Vagina (tissue), 2 donors: Measurements from ENCODE around the gene ABHD6. TPM values are rescaled to one million over a fixed set of nuclear protein-coding genes. Genes with fewer than 3 reads are reported as not detected.
"Not testable (repeated sequence)": the region's sequence is repeated elsewhere in the genome, so short reads cannot be mapped to it uniquely, and the experiment has no call there.

Experiments used
- DNase-seq, 2 donors: peaks; one replicate each; pipeline ENCODE4 v3.0.0-alpha.2; 2017; ENCODE audit errors: extremely low spot score in 2 of 2
- H3K27ac ChIP-seq: fragments of 200-600 bp; sonication (generic); one replicate; pipeline ENCODE4 v1.5.1; 2019
- H3K27me3 ChIP-seq: fragments of 200-600 bp; sonication (generic); one replicate; pipeline ENCODE4 v1.5.1; 2019
- H3K36me3 ChIP-seq, 2 donors: fragments of 200-600 bp; sonication (generic); one replicate each; pipeline ENCODE4 v1.5.1; 2017 to 2019
- H3K4me1 ChIP-seq: fragments of 200-600 bp; sonication (generic); one replicate; pipeline ENCODE4 v1.5.1; 2019
- H3K4me3 ChIP-seq, 2 donors: fragments of 200-600 bp; sonication (generic); 1 replicate in 1 of 2; 2 replicates in 1 of 2; pipeline ENCODE4 v1.5.1; 2016 to 2019
- H3K9me3 ChIP-seq: fragments of 200-600 bp; sonication (generic); one replicate; pipeline ENCODE4 v1.5.1; 2019
- POLR2A ChIP-seq, 2 donors: fragments of 450-650 bp; IDR thresholded peaks; one replicate each; pipeline ENCODE4 v1.6.1; 2017; ENCODE audit warnings: antibody characterized with exemption in 2 of 2, mild to moderate bottlenecking in 2 of 2, moderate library complexity in 2 of 2
- POLR2AphosphoS5 ChIP-seq, 2 donors: sonication (generic); formaldehyde crosslinking; IDR thresholded peaks; one replicate each; pipeline ENCODE4 v1.9.0; 2017; ENCODE audit warnings: antibody characterized with exemption in 2 of 2, mild to moderate bottlenecking in 2 of 2, low read depth in 1 of 2; ENCODE audit not compliant: insufficient read depth in 1 of 2
- intact Hi-C: fragments of 100-400 bp; cut with DNase I; formaldehyde crosslinking; loops from one replicate; pipeline ENCODE4 v1.15.1; 2023
- total RNA-seq: library from RNA; depleted of rRNA; stranded (reverse); fragments of >200 nt; gene quantifications from one replicate; pipeline ENCODE4 v1.2.3, GENCODE V29; 2016
- TF ChIP-seq, protein P1 (sequence below), 3 experiments: fragments of 450-650 bp in 2 of 3; fragments of 200-600 bp in 1 of 3; sonication (generic) in 1 of 3; IDR thresholded peaks; one replicate each; pipeline ENCODE4 v1.5.1; 2017 to 2019; ENCODE audit warnings: antibody characterized with exemption in 3 of 3, mild to moderate bottlenecking in 2 of 3, moderate library complexity in 2 of 3

ABHD6 gene
- total RNA-seq, 1 donor from 2014 or later = 18.9 TPM

DNA sequence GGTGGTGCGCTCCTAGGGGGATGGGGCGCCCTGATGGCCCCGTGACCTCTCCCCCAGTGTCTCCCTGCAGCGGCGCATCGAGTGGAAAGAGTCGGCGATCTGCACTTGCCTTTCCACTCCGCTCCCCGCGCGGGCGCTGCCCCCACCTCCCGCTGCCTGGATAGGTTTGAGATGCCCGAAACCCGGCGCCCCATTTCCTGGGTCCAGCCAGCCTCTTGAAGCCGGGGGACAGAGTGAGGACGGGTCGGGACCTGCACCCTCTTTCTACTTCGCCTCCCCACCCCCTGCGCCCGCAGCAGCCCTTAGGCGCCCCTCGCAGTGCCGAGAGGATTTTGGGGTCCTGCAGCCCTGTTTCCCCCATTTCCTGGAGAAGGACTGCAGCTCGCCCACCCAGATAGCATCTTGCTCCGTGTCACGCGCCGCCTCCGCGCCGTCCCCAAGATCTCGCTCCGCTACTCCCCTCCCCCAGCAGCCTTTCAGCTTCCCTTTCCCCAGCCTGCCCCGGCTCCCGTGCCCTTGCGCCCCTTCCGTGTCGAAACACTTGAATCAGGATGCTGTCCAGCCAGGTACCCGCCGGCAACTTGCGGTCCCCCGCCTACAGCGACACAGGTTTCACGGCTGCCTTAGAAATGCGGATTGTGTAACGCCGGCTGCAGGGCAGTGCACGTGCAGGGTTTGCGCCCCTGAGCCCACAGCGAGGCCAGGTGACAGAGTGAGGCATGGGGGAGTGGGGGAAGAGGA, 519 bp downstream of the ABHD6 start:
- peak overlapping the region; percentile 82 for H3K27ac ChIP-seq
- intact Hi-C loops = loop anchor here (5.0 kb wide), 1 partner anchor 59 kb away; no protein-coding TSS in a partner anchor

DNA sequence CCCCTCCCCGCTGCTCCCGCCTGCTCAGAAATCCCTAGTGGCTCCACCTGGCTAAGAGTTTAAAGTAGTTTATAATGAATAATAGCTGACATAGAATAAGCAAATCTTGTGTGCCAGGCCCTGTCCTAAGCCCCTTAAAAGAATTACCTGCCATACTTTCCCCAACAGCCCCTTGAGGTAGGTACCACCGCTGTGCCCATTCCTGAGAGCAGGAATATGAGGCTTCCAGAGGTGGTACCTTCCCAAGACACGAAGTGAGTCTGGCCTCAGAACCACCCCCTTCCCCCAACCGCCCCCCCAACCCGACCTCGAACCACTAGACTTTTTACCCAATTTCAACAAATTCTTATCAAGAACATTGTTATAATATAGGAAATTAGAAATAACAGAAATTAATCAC, 1.2 kb downstream of the ABHD6 start:
- H3K27ac ChIP-seq = no peak overlapping the region
- peaks cover 33% of the 10 kb centered on the region for H3K4me1 ChIP-seq
- no peaks in the 10 kb centered on the region for H3K36me3 ChIP-seq
- no peaks in the 10 kb centered on the region for H3K27me3 ChIP-seq
- H3K9me3 ChIP-seq = no peaks in the 10 kb centered on the region
- DNase-seq = no peak
- no peak for TF ChIP-seq POLR2AphosphoS5 (IDR thresholded peaks at IDR 0.05; ENCODE audit: insufficient read depth in 1 of 2, low read depth in 1 of 2)
- TF ChIP-seq POLR2A (IDR thresholded peaks at IDR 0.05) = no peak
- TF ChIP-seq, protein P1, sequence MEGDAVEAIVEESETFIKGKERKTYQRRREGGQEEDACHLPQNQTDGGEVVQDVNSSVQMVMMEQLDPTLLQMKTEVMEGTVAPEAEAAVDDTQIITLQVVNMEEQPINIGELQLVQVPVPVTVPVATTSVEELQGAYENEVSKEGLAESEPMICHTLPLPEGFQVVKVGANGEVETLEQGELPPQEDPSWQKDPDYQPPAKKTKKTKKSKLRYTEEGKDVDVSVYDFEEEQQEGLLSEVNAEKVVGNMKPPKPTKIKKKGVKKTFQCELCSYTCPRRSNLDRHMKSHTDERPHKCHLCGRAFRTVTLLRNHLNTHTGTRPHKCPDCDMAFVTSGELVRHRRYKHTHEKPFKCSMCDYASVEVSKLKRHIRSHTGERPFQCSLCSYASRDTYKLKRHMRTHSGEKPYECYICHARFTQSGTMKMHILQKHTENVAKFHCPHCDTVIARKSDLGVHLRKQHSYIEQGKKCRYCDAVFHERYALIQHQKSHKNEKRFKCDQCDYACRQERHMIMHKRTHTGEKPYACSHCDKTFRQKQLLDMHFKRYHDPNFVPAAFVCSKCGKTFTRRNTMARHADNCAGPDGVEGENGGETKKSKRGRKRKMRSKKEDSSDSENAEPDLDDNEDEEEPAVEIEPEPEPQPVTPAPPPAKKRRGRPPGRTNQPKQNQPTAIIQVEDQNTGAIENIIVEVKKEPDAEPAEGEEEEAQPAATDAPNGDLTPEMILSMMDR (IDR thresholded peaks at IDR 0.05) = no peak
- peak overlapping the region; percentile 92 to 93 for H3K4me3 ChIP-seq
- intact Hi-C loops = loop anchor here (5.0 kb wide), 1 partner anchor 58 kb away; no protein-coding TSS in a partner anchor

More for the DNA sequence above, 519 bp downstream of the ABHD6 start:
- Histone ChIP-seq H3K36me3 (no peaks in the 10 kb centered on the region), H3K4me3 (peak overlapping the region; percentile 92 to 93), H3K27me3 (no peaks in the 10 kb centered on the region), H3K9me3 (no peaks in the 10 kb centered on the region), H3K4me1 (peaks cover 33% of the 10 kb centered on the region)
- no peak for DNase-seq
- TF ChIP-seq, protein P1 (IDR thresholded peaks at IDR 0.05) = no peak
- TF ChIP-seq POLR2AphosphoS5 (IDR thresholded peaks at IDR 0.05; ENCODE audit: insufficient read depth in 1 of 2, low read depth in 1 of 2) = peak in 1 of 2 donors; percentile 37

DNA sequence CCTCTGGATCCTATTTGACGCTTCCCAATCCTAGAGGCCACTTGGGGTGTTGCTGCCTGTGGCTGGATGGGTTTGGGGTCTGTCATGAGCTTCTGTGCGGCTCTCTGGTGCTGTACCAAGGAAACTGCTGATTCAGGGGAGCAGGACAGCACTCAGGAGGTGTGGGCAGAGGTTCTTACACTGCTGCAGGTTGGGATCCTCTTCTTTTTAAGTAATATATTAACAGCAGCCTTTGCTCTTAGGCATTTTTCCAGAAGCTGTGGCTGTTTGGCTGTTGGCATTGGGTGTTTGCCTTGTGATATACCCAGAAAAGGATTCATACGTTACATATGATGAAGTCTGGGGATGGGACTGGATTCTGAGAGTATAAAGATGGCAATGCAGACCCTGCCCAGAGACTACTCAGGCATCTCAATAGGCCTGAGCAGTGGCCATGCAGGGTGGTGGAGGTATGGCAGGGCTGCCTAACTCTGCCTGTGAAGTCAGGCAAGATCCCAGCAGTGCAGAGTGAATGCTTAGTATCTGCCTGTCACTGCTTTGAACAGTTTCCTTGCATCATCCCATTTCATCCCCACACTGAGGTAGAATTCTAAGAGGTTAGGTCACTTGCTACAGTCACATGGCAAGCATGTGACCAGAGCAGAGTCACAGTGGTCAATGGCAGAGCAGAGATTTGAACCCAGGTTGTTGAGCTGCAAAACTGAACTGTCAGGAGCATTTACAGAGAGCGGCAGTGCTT, 3.9 kb downstream of the ABHD6 start:
- DNase-seq = no peak
- intact Hi-C loops = no loop called here
- TF ChIP-seq, protein P1 (IDR thresholded peaks at IDR 0.05) = no peak
- no peak for TF ChIP-seq POLR2AphosphoS5 (IDR thresholded peaks at IDR 0.05; ENCODE audit: insufficient read depth in 1 of 2, low read depth in 1 of 2)
- no peak for TF ChIP-seq POLR2A (IDR thresholded peaks at IDR 0.05)
- Histone ChIP-seq H3K27ac (no peak overlapping the region), H3K4me1 (peaks cover 31% of the 10 kb centered on the region), H3K4me3 (no peak overlapping the region), H3K9me3 (no peaks in the 10 kb centered on the region), H3K27me3 (no peaks in the 10 kb centered on the region), H3K36me3 (no peaks in the 10 kb centered on the region)

DNA sequence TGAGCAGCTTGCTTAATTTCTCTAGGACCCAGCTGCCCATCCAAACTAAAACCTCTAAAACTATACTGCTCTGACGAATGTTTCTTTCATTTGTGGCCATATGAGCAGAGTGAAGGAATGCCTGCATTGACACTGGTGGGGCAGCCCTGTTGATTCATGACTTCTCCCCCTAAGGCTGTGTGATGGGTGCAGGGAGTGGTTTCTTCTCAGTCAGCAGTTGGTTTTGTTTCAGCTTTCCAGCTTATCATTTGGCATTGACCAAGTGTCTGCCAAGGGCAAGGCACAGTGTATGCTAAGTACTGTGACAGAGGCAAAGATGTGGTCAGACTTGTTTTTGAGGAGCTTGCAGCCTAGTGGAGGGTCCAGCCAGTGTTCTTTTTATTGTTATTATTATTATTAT, 4.7 kb downstream of the ABHD6 start:
- Histone ChIP-seq H3K4me1 (peaks cover 25% of the 10 kb centered on the region), H3K4me3 (no peak overlapping the region), H3K9me3 (no peaks in the 10 kb centered on the region), H3K27me3 (no peaks in the 10 kb centered on the region), H3K27ac (no peak overlapping the region), H3K36me3 (no peaks in the 10 kb centered on the region)
- intact Hi-C loops = no loop called here
- no peak for DNase-seq
- TF ChIP-seq POLR2A (IDR thresholded peaks at IDR 0.05) = no peak
- TF ChIP-seq, protein P1 (IDR thresholded peaks at IDR 0.05) = no peak
- no peak for TF ChIP-seq POLR2AphosphoS5 (IDR thresholded peaks at IDR 0.05; ENCODE audit: insufficient read depth in 1 of 2, low read depth in 1 of 2)

DNA sequence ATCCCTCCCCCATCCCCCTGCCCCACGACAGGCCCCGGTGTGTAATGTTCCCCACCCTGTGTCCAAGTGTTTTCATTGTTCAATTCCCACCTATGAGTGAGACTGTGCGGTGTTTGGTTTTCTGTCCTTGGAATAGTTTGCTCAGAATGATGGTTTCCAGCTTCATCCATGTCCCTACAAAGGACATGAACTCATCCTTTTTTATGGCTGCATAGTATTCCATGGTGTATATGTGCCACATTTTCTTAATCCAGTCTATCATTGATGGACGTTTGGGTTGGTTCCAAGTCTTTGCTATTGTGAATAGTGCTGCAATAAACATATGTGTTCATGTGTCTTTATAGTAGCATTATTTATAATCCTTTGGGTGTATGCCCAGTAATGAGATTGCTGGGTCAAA, 5.3 kb downstream of the ABHD6 start:
- H3K27me3 ChIP-seq, H3K9me3 ChIP-seq, intact Hi-C loops, H3K27ac ChIP-seq, H3K36me3 ChIP-seq, H3K4me3 ChIP-seq, DNase-seq: not testable (repeated sequence)
- H3K4me1 ChIP-seq = peaks cover 25% of the 10 kb centered on the region
